RWPE1 (cell line): ENCODE measurements around the gene DOCK1.

Experiments
- CTCF ChIA-PET: fragments of 350-600 bp; sonication (Branson Sonifier 250); formaldehyde crosslinking; extraction: SDS; loops from one replicate; lab custom pipeline; 2021; lab: Yijun Ruan, JAX
- POLR2A ChIA-PET: fragments of 400-600 bp; formaldehyde crosslinking; extraction: SDS; loops from one replicate; lab custom pipeline; 2020; ENCODE audit warnings: antibody characterized with exemption; ENCODE audit not compliant: low non-redundant PET; lab: Yijun Ruan, JAX
- DNase-seq: peaks from one replicate; pipeline ENCODE4 v3.0.0; 2012; ENCODE audit warnings: low spot score
- H3K27ac ChIP-seq: fragments of 450-650 bp; 2 replicates; pipeline ENCODE4 v1.5.1; 2017
- CTCF ChIP-seq: fragments of 450-650 bp; conservative IDR thresholded peaks from 2 replicates; pipeline ENCODE4 v1.5.1; 2017; ENCODE audit warnings: low read depth, mild to moderate bottlenecking

The DOCK1 gene

GRCh38 chr10:127347202-127347959 is 442.2 kb downstream of the DOCK1 start:
- POLR2A ChIA-PET: no interaction called here
- no peak overlapping the region for H3K27ac ChIP-seq
- TF ChIP-seq CTCF: no peak
- DNase-seq: no peak
- CTCF ChIA-PET: no interaction called here

- CTCF ChIA-PET: interaction anchor here (0.9 kb wide), 1 partner anchor 28 kb away, joined by 3 read pairs; no protein-coding TSS in a partner anchor
- no peak for TF ChIP-seq CTCF
- no peak overlapping the region for H3K27ac ChIP-seq
- POLR2A ChIA-PET: no interaction called here
- DNase-seq: no peak
Measured at GRCh38 chr10:127349737-127350136, 444.5 kb downstream of the DOCK1 start.

- ChIA-PET CTCF (interaction anchor here (1.0 kb wide), 1 partner anchor 108 kb away, joined by 3 read pairs; no protein-coding TSS in a partner anchor), POLR2A (no interaction called here)
- no peak for DNase-seq
- H3K27ac ChIP-seq: no peak overlapping the region
- no peak for TF ChIP-seq CTCF
Measured at GRCh38 chr10:127351542-127351941, 446.3 kb downstream of the DOCK1 start.

GRCh38 chr10:127353544-127353943 is 448.3 kb downstream of the DOCK1 start:
- H3K27ac ChIP-seq: no peak overlapping the region
- no peak for DNase-seq
- ChIA-PET CTCF (interaction anchor here (0.5 to 0.7 kb wide), 2 partner anchors 21 to 212 kb away, joined by 3 to 4 read pairs; no protein-coding TSS in a partner anchor), POLR2A (no interaction called here)
- TF ChIP-seq CTCF: no peak

DNA sequence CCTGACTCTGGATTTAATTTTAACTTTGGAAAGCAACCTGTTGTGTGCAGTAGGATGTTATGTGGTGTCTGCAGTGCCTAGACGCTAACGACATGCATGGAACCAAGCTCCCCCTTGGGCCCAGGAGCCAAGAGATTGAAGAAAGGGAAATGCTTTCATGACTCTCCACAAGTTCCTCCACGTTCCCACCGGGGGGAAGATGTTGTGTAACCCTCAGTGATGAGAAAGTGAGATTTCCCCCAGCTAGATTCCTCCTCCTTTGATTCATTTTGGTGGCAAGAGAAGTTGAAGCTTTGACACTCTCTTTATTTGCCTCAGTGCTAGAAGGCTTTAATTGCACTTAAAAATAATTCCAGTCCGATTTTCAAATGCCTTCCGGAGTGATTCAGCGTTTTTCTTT is 449.0 kb downstream of the DOCK1 start:
- CTCF ChIA-PET: interaction anchor here (0.5 to 0.7 kb wide), 5 partner anchors 11 to 617 kb away, joined by 3 to 4 read pairs (median 3); no protein-coding TSS in a partner anchor
- TF ChIP-seq CTCF: no peak
- no peak overlapping the region for H3K27ac ChIP-seq
- POLR2A ChIA-PET: no interaction called here
- DNase-seq: no peak

- peak; percentile 17 for DNase-seq
- no peak overlapping the region for H3K27ac ChIP-seq
- CTCF ChIA-PET: interaction anchor here (0.6 to 1.0 kb wide), 5 partner anchors 12 to 618 kb away, joined by 3 to 4 read pairs (median 3); no protein-coding TSS in a partner anchor
- POLR2A ChIA-PET: interaction anchor here (0.8 kb wide), 1 partner anchor 62 kb away, joined by 3 read pairs; no protein-coding TSS in a partner anchor
- no peak for TF ChIP-seq CTCF
Measured at GRCh38 chr10:127354992-127355391, 449.8 kb downstream of the DOCK1 start.
